Hepatocyte (in vitro differentiated cells): ENCODE data around the gene ADCY2. TPM values are rescaled to one million over a fixed set of nuclear protein-coding genes. Genes with fewer than 3 reads are reported as not detected.

Source experiments
- DNase-seq: peaks from one replicate; pipeline ENCODE4 v3.0.0-alpha.2; 2016; ENCODE audit warnings: low spot score
- H2AFZ ChIP-seq: fragments of 200-600 bp; sonication (generic); 2 replicates; pipeline ENCODE4 v1.6.0; 2016; ENCODE audit warnings: antibody characterized with exemption, mild to moderate bottlenecking
- H3K27ac ChIP-seq: fragments of 200-600 bp; sonication (generic); 2 replicates; pipeline ENCODE4 v1.5.1; 2016; ENCODE audit warnings: mild to moderate bottlenecking
- H3K27me3 ChIP-seq: fragments of 200-600 bp; sonication (generic); 2 replicates; pipeline ENCODE4 v1.6.1; 2016
- H3K36me3 ChIP-seq: fragments of 200-600 bp; sonication (generic); replicated peaks from 2 replicates; pipeline ENCODE4 v1.5.1; 2016; ENCODE audit warnings: low read depth; ENCODE audit not compliant: insufficient read depth
- H3K4me1 ChIP-seq: fragments of 200-600 bp; sonication (generic); 2 replicates; pipeline ENCODE4 v1.5.1; 2016; ENCODE audit warnings: mild to moderate bottlenecking, moderate library complexity; ENCODE audit not compliant: insufficient read depth
- H3K4me2 ChIP-seq: fragments of 200-600 bp; sonication (generic); 2 replicates; pipeline ENCODE4 v1.6.0; 2016
- H3K4me3 ChIP-seq: fragments of 200-600 bp; sonication (generic); 2 replicates; pipeline ENCODE4 v1.5.1; 2016; ENCODE audit warnings: mild to moderate bottlenecking
- H3K79me2 ChIP-seq: fragments of 200-600 bp; sonication (generic); 2 replicates; pipeline ENCODE4 v1.6.0; 2017; ENCODE audit warnings: mild to moderate bottlenecking
- H3K9me2 ChIP-seq: fragments of 200-600 bp; sonication (generic); replicated peaks from 2 replicates; pipeline ENCODE4 v1.6.0; 2017; ENCODE audit warnings: mild to moderate bottlenecking; ENCODE audit not compliant: insufficient read depth
- H3K9me3 ChIP-seq: fragments of 200-600 bp; sonication (generic); 2 replicates; pipeline ENCODE4 v1.5.1; 2016; ENCODE audit warnings: low read depth, mild to moderate bottlenecking
- H4K20me1 ChIP-seq: fragments of 200-600 bp; sonication (generic); 2 replicates; pipeline ENCODE4 v1.6.0; 2016; ENCODE audit warnings: mild to moderate bottlenecking; ENCODE audit not compliant: insufficient read depth, poor library complexity, severe bottlenecking
- EZH2 ChIP-seq: fragments of 200-600 bp; sonication (generic); IDR thresholded peaks from 2 replicates; pipeline ENCODE4 v1.6.1; 2016; ENCODE audit warnings: antibody characterized with exemption, mild to moderate bottlenecking, borderline replicate concordance
- EZH2phosphoT487 ChIP-seq: fragments of 200-600 bp; sonication (generic); IDR thresholded peaks from one replicate; pipeline ENCODE4 v1.6.1; 2018; ENCODE audit warnings: antibody characterized with exemption, mild to moderate bottlenecking, low read depth, moderate library complexity; ENCODE audit not compliant: unreplicated experiment, severe bottlenecking
- WGBS: methylation state at CpG from one replicate; pipeline ENCODE4 v1.1.6; 2016; ENCODE audit warnings: low lambda C conversion rate; ENCODE audit errors: missing lambda C conversion rate; 5-methylcytosine and 5-hydroxymethylcytosine counted together
- polyA plus RNA-seq: library from polyadenylated mRNA; unstranded; fragments of >200 nt; fragmentation: Nextera tagmentation; extraction: Ambion mirVana; gene quantifications from 2 replicates; pipeline ENCODE4 v1.2.1, GENCODE V29; 2016
- total RNA-seq: library from RNA; depleted of rRNA; stranded (reverse); fragments of >200 nt; gene quantifications from 2 replicates; pipeline ENCODE4 v1.2.3, GENCODE V29; 2014
- TF ChIP-seq, protein P1 (sequence below): fragments of 200-600 bp; sonication (generic); IDR thresholded peaks from 2 replicates; pipeline ENCODE4 v1.5.1; 2016; ENCODE audit warnings: antibody characterized with exemption, mild to moderate bottlenecking; ENCODE audit not compliant: poor library complexity

The ADCY2 gene
- total and polyA plus RNA-seq, 2 experiments from 2014 or later: 3.2 to 8.5 TPM

DNA sequence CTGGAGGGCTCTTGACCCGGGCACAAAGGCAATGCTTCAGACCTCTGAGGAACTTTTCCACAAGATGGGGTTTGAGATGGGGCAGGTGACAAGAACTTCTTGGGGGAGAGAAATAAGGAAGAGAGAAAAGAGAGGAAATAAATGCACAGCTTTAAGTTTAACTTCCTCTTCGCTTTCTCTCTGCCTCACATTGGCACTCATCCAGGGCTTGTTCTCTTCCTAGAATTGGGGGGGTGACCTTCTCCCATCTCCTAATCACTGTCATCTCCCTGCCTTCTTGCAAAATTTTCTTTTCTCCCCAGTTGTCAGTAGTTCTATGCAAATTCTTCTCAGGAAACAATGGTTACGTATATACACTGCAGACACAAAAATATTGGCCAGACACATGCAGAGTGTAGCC is 19.1 kb upstream of the ADCY2 start:
- no peak for DNase-seq
- 87% methylated on average over 3 of the region's 3 CpGs for WGBS
- H3K4me3 ChIP-seq: no peak overlapping the region
- no peaks in the 10 kb centered on the region for H3K27me3 ChIP-seq
- H3K27ac ChIP-seq: no peak overlapping the region
- TF ChIP-seq EZH2 (no peak), EZH2phosphoT487 (no peak)
- TF ChIP-seq, protein P1, sequence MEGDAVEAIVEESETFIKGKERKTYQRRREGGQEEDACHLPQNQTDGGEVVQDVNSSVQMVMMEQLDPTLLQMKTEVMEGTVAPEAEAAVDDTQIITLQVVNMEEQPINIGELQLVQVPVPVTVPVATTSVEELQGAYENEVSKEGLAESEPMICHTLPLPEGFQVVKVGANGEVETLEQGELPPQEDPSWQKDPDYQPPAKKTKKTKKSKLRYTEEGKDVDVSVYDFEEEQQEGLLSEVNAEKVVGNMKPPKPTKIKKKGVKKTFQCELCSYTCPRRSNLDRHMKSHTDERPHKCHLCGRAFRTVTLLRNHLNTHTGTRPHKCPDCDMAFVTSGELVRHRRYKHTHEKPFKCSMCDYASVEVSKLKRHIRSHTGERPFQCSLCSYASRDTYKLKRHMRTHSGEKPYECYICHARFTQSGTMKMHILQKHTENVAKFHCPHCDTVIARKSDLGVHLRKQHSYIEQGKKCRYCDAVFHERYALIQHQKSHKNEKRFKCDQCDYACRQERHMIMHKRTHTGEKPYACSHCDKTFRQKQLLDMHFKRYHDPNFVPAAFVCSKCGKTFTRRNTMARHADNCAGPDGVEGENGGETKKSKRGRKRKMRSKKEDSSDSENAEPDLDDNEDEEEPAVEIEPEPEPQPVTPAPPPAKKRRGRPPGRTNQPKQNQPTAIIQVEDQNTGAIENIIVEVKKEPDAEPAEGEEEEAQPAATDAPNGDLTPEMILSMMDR: no peak
- no peaks in the 10 kb centered on the region for H3K9me2 ChIP-seq
- no peaks in the 10 kb centered on the region for H3K4me1 ChIP-seq
- no peak overlapping the region for H2AFZ ChIP-seq
- no peaks in the 10 kb centered on the region for H3K9me3 ChIP-seq
- H3K79me2 ChIP-seq: no peaks in the 10 kb centered on the region
- no peaks in the 10 kb centered on the region for H3K36me3 ChIP-seq
- H4K20me1 ChIP-seq: no peaks in the 10 kb centered on the region
- H3K4me2 ChIP-seq: no peak overlapping the region

GRCh38 chr5:7377761-7378160 is 18.2 kb upstream of the ADCY2 start:
- Histone ChIP-seq H3K79me2 (no peaks in the 10 kb centered on the region), H3K4me2 (no peak overlapping the region), H3K27me3 (no peaks in the 10 kb centered on the region), H3K4me1 (no peaks in the 10 kb centered on the region), H3K9me2 (no peaks in the 10 kb centered on the region), H3K27ac (no peak overlapping the region), H3K4me3 (no peak overlapping the region), H3K36me3 (no peaks in the 10 kb centered on the region), H4K20me1 (no peaks in the 10 kb centered on the region), H2AFZ (no peak overlapping the region), H3K9me3 (no peaks in the 10 kb centered on the region)
- DNase-seq: no peak
- TF ChIP-seq EZH2phosphoT487 (no peak), EZH2 (no peak)
- TF ChIP-seq, protein P1: no peak
- WGBS: 72% methylated on average over 2 of the region's 2 CpGs

DNA sequence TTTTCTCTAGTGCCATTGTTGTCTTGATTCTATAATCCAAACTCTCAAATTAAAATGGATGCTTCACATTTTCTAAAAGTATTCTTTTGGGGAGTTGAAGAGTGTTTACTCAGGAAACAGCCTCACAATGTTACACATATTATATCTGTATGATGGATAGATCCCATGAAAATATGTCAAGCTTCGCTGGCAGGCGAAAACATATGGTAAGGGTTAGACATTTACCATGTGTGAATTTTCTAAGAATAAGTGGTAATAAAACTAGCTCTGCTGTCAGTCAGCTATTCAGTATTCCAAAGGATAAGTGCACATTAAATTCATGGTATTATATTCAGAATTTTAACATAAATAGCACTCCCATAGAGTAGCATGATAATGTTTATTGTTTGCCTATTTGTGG is 13.3 kb upstream of the ADCY2 start:
- TF ChIP-seq, protein P1: no peak
- TF ChIP-seq EZH2 (no peak), EZH2phosphoT487 (no peak)
- Histone ChIP-seq H4K20me1 (no peaks in the 10 kb centered on the region), H3K27me3 (no peaks in the 10 kb centered on the region), H3K36me3 (no peaks in the 10 kb centered on the region), H3K4me2 (no peak overlapping the region), H3K79me2 (no peaks in the 10 kb centered on the region), H2AFZ (no peak overlapping the region), H3K4me1 (no peaks in the 10 kb centered on the region), H3K9me3 (no peaks in the 10 kb centered on the region), H3K4me3 (no peak overlapping the region), H3K9me2 (no peaks in the 10 kb centered on the region), H3K27ac (no peak overlapping the region)
- 87% methylated on average over 2 of the region's 2 CpGs for WGBS
- DNase-seq: no peak

GRCh38 chr5:7385681-7386080 is 10.3 kb upstream of the ADCY2 start:
- no peaks in the 10 kb centered on the region for H3K9me2 ChIP-seq
- no peak overlapping the region for H3K4me3 ChIP-seq
- H3K79me2 ChIP-seq: no peaks in the 10 kb centered on the region
- H3K27me3 ChIP-seq: no peaks in the 10 kb centered on the region
- H3K36me3 ChIP-seq: no peaks in the 10 kb centered on the region
- TF ChIP-seq EZH2phosphoT487 (no peak), EZH2 (no peak)
- TF ChIP-seq, protein P1: no peak
- WGBS: 92% methylated on average over 6 of the region's 6 CpGs
- no peaks in the 10 kb centered on the region for H4K20me1 ChIP-seq
- H3K27ac ChIP-seq: no peak overlapping the region
- no peak overlapping the region for H2AFZ ChIP-seq
- H3K4me2 ChIP-seq: no peak overlapping the region
- no peaks in the 10 kb centered on the region for H3K4me1 ChIP-seq
- H3K9me3 ChIP-seq: no peaks in the 10 kb centered on the region
- DNase-seq: no peak
